ENCODE measurements around the gene SP3.

Gene SP3

DNA sequence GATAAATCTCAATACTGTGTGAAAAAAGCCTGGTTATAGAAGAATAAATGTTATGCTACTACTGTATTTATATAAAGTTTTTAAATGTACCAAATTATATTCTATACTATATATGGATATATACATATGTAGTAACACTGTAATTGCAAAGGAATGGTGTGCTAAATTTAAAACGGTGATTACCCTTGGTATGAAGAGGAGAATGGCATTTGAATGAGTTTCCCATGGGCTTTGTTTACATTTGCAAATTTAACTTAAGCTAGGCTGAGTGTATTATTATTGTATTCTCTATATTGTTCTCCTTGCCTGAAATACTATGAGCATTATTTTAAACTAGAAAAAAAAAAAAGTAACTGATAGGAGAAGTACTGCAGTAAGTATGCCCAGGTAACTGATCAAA lies 4.7 kb upstream of the SP3 start:
- Mint-ChIP-seq H3K4me3 (no peak overlapping the region), H3K27ac (no peak overlapping the region), H3K9me3 (no peaks in the 10 kb centered on the region), H3K27me3 (peaks cover 3% of the 10 kb centered on the region), H3K4me1 (ENCODE audit: low read depth) (peaks cover 34% of the 10 kb centered on the region), H3K36me3 (ENCODE audit: low read depth) (peaks cover 16% of the 10 kb centered on the region)
- intact Hi-C loops (cut with micrococcal nuclease), result loop anchor here (10.0 kb wide), 1 partner anchor 375 kb away; no protein-coding TSS in a partner anchor

DNA sequence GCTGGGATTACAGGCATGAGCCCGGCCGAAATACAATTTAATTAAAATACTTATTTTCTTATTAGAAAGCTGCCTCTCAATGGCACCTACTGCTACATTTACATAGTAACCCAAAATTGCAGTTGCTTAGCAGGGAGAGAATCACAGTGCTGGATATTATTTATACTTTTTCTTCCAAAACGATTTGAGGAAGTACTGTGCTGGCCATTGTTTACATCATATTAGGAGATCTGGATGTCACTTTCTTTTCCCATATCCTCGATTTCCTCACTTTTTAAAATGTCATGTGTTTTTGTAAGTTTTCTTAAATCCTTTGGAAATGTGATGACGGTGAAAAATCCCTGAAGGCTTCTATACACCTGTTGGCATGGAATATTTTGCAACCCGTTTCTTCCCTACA lies 3.4 kb upstream of the SP3 start:
- peaks cover 22% of the 10 kb centered on the region for H3K36me3 Mint-ChIP-seq (ENCODE audit: low read depth)
- peaks cover 3% of the 10 kb centered on the region for H3K27me3 Mint-ChIP-seq

DNA sequence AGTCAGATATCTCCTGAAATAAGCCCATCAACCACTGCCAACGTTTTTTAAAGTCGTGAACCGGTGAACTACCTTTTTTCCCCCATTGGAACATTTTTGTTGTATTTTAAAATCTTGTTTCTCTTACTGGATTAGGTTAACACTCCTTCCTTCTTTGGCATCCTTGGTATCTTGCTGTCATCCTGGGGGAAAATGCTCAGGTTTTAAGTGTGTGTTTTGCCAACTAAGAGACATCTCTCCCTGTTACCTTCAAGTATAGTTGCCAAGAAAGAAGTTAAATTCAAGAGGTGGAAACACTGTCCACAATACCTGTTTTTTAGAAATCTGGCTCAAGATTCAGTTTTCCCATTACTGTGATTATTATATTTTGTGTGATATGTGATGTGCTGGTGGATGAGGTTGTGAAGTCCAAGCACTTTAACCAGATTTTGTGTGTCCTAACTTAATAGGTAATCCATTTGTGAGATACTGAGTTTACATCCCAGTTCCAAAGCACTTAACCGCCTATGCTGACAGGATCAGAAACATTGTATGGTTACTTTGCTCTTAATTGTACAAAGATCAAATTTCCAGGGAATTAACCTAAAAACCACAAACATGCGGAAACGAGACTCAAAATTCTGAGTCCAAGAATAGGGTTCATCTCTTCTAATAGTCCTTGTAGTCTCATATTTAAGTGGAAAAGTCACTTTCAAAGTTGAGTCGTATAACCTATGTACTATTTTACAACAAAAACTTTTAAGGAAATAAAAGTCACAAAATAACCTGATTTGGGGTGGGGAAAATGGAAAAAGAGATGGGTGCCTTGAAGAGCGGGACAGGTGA lies 1.3 kb upstream of the SP3 start:
- peaks cover 1% of the 10 kb centered on the region for H3K27me3 Mint-ChIP-seq
- H3K36me3 Mint-ChIP-seq (ENCODE audit: low read depth), result peaks cover 40% of the 10 kb centered on the region
- H3K9me3 Mint-ChIP-seq, result no peaks in the 10 kb centered on the region
- peaks cover 45% of the 10 kb centered on the region for H3K4me1 Mint-ChIP-seq (ENCODE audit: low read depth)
- peak overlapping the region; percentile 100 for H3K27ac Mint-ChIP-seq
- intact Hi-C loops (cut with micrococcal nuclease), result loop anchor here (10.0 kb wide), 1 partner anchor 378 kb away; no protein-coding TSS in a partner anchor
- H3K4me3 Mint-ChIP-seq, result peak overlapping the region; percentile 96

More for the DNA sequence above, 3.4 kb upstream of the SP3 start:
- no peaks in the 10 kb centered on the region for H3K9me3 Mint-ChIP-seq
- no peak overlapping the region for H3K4me3 Mint-ChIP-seq
- no peak overlapping the region for H3K27ac Mint-ChIP-seq
- H3K4me1 Mint-ChIP-seq (ENCODE audit: low read depth), result peaks cover 34% of the 10 kb centered on the region
- intact Hi-C loops (cut with micrococcal nuclease), result loop anchor here (10.0 kb wide), 1 partner anchor 376 kb away; no protein-coding TSS in a partner anchor

DNA sequence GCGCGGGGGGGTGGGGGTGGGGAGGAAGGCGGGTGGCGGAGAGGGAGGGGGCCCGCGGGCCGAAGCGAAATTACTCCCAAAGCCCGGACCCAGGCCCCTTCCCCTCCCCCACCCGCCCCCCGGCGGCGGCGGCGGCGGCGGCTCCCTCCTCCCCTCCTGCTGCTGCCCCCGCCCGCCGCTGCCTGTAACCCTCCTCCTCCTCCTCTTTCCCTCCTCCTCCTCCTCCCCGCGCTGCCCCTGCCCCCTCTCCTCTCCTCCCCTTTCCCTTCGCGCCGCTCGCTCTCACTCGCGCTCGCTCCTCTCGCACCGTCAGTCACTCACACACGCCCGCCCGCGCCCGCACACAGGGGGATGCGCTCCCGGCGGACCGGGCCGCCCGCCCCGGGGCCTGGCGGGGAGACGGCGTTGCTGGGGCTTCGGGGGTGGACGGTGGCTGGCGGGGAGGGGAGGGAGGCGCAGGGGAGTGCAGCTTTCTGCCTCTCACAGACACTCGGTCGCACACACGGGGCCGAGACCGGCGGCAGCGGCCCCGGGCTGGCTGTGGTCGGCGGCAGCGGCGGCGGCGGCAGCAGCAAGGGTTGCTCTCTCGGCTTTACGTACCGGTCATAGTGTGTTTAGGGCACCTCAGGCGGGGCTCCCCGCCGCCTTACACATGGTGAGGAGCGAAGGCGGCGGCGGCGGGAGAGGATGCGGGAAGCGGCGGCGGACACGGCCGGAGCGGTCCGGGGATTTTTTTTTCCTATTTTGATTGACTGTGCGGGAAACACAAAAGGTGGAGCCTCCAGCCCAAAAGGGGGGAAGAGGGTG lies 405 bp downstream of the SP3 start:
- Mint-ChIP-seq H3K36me3 (ENCODE audit: low read depth) (peaks cover 48% of the 10 kb centered on the region), H3K4me1 (ENCODE audit: low read depth) (peaks cover 48% of the 10 kb centered on the region), H3K9me3 (no peaks in the 10 kb centered on the region), H3K4me3 (peak overlapping the region; percentile 96), H3K27ac (peak overlapping the region; percentile 100), H3K27me3 (no peaks in the 10 kb centered on the region)
- intact Hi-C loops (cut with micrococcal nuclease), result loop anchor here (5.0 to 10.0 kb wide), 2 partner anchors 33 to 380 kb away; no protein-coding TSS in a partner anchor

DNA sequence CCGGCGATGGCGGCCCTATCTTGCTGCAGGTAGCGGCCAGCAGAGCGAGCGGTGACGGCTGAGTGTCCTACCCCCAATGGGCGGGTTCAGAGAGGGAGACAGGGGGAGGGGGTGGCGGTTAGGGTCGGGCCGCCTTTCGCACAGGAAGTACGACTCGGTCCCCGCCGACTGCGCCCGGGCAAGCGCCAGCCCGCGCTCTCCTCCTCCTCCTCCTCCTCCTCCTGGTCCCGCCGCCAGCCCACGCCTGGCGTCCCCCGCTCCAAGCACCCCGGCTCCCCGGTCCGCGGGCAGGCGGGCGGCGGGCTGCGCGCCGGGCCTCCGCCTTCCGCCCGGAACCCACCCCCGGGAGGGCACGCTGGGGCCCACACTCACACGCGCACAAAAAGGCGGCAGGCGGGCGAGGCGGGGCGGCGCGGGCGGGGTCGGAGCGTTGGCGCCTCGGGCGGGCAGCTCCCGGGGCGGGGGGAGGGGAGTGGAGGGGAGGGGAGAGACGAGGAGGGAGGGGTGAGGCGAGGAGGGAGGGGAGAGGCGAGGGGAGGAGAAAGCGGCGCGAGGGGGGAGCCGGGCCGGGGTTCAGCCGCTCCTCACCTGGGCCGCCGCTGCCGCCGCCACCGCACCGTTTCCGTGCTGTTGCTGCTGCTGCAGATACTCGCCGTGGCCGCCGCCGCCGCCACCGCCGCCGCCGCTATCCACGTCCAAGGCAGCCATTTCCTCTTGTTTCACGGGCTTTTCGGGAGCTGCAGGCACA lies 1.2 kb downstream of the SP3 start:
- H3K4me3 Mint-ChIP-seq, result peak overlapping the region; percentile 87
- peaks cover 56% of the 10 kb centered on the region for H3K36me3 Mint-ChIP-seq (ENCODE audit: low read depth)
- intact Hi-C loops (cut with micrococcal nuclease), result loop anchor here (2.0 to 10.0 kb wide), 3 partner anchors 33 to 381 kb away; no protein-coding TSS in a partner anchor
- H3K27ac Mint-ChIP-seq, result peak overlapping the region; percentile 100
- no peaks in the 10 kb centered on the region for H3K9me3 Mint-ChIP-seq
- H3K4me1 Mint-ChIP-seq (ENCODE audit: low read depth), result peaks cover 52% of the 10 kb centered on the region
- no peaks in the 10 kb centered on the region for H3K27me3 Mint-ChIP-seq

DNA sequence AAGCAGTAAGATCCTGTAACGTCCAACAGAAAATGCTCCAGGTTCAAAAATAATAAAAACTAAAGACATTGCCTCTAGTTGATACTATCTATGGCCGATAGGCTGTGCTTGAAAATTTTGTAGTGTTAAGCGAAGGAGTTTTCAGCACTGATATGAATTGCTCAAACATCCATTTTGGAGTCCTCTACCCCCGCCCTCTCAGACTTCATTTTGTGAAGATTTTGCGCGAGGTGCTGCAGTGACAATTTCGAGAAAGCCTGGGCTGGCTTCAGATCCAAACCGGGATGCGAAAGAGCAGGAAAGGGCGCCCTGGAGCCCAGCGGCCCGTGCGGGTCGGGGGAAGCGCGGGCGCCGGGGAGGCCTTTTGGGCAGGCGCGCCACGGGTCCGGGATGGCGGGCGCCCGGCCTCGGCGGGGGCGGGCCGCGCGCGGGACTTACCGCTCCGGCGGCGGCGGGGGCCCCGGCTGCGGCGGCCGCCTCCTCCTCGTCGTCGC lies 1.8 kb downstream of the SP3 start:
- Mint-ChIP-seq H3K27me3 (no peaks in the 10 kb centered on the region), H3K4me1 (ENCODE audit: low read depth) (peaks cover 50% of the 10 kb centered on the region), H3K9me3 (no peaks in the 10 kb centered on the region), H3K36me3 (ENCODE audit: low read depth) (peaks cover 62% of the 10 kb centered on the region), H3K4me3 (peak overlapping the region; percentile 87), H3K27ac (peak overlapping the region; percentile 100)
- intact Hi-C loops (cut with micrococcal nuclease), result loop anchor here (2.0 to 10.0 kb wide), 3 partner anchors 34 to 381 kb away; no protein-coding TSS in a partner anchor

DNA sequence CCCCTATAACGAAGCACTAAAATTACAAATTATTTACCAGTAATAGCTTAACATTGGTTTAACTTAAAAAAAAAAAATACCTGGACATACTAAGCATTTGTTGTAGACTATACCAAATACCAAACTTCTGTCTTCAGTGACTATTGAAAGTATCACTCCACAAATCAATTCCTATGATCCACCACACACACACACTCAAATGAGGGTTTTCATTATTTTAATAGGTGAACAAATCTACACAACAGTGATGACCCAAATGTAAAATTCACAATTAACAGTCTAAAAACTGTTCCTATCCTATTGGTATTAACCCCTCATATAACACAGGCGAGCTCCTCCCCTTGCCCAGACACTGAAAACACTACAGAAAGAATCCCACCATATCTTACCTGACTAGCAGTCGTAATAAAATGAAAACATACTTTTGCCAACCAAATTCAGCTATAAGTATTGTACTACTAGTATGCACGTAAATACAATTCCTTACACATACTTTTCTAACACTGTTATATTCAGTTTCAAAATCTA lies 2.5 kb downstream of the SP3 start:
- peak overlapping the region; percentile 100 for H3K27ac Mint-ChIP-seq
- H3K9me3 Mint-ChIP-seq, result no peaks in the 10 kb centered on the region
- peaks cover 52% of the 10 kb centered on the region for H3K4me1 Mint-ChIP-seq (ENCODE audit: low read depth)
- H3K4me3 Mint-ChIP-seq, result peak overlapping the region; percentile 87
- peaks cover 65% of the 10 kb centered on the region for H3K36me3 Mint-ChIP-seq (ENCODE audit: low read depth)
- no peaks in the 10 kb centered on the region for H3K27me3 Mint-ChIP-seq
- intact Hi-C loops (cut with micrococcal nuclease), result loop anchor here (2.0 to 10.0 kb wide), 3 partner anchors 35 to 382 kb away; no protein-coding TSS in a partner anchor

DNA sequence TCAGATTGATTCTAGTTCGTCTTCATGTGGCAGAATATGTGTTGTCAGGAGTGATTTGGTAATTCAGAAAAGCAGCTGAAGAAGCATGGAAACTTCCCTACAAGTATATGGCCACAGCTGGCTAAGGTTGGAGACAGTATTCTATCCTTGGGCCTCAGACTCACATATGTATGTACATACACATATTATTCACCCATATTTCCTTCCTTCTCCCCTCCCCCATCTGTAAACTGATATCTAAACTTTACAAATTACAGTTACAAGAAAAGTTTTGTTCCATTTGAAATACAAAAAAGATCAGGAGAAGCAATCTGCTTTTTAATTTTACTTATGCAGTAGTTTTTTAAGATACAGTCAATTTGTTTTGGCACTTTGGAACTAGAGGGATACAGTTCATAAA lies 3.1 kb downstream of the SP3 start:
- Mint-ChIP-seq H3K4me1 (ENCODE audit: low read depth) (peaks cover 57% of the 10 kb centered on the region), H3K9me3 (no peaks in the 10 kb centered on the region), H3K27ac (peak overlapping the region; percentile 100), H3K4me3 (peak overlapping the region; percentile 87), H3K36me3 (ENCODE audit: low read depth) (peaks cover 64% of the 10 kb centered on the region), H3K27me3 (no peaks in the 10 kb centered on the region)
- intact Hi-C loops (cut with micrococcal nuclease), result loop anchor here (2.0 to 10.0 kb wide), 3 partner anchors 35 to 383 kb away; no protein-coding TSS in a partner anchor

DNA sequence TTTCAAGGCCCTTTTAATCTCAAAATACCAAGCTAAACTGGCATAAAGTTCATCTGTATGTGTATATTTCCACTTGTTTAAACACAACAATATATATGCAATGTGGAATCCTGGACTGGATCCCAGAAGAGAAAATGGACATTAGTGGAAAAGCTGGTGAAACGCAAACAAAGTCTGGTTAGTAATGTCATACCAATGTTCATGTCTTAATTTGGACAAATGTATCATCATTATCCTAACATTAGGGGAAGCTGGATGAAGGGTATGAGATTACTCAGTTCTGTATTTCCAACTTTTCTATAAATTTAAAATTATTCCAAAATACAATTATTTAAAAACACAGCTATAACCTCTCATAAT lies 3.8 kb downstream of the SP3 start:
- Mint-ChIP-seq H3K9me3 (no peaks in the 10 kb centered on the region), H3K4me3 (no peak overlapping the region), H3K27ac (no peak overlapping the region), H3K36me3 (ENCODE audit: low read depth) (peaks cover 62% of the 10 kb centered on the region), H3K27me3 (no peaks in the 10 kb centered on the region), H3K4me1 (ENCODE audit: low read depth) (peaks cover 57% of the 10 kb centered on the region)
- intact Hi-C loops (cut with micrococcal nuclease), result loop anchor here (5.0 to 10.0 kb wide), 2 partner anchors 36 to 383 kb away; no protein-coding TSS in a partner anchor

DNA sequence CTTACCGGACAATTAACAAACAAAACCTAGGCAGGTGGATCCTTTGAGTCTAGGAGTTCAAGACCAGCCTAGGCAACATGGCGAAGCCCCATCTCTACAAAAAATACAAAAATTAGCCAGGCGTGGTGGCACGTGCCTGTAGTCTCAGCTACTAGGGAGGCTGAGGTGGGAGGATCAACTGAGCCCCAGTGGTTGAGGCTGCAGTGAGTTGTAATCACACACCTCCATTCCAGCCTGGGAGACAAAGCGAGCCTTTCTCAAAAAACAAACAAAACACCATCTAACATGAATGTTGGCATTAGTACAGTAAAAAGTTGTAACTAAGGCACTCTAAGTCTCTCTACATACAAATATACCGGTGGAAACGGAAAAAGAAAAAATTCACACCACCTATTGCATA lies 5.3 kb downstream of the SP3 start:
- no peaks in the 10 kb centered on the region for H3K9me3 Mint-ChIP-seq
- intact Hi-C loops (cut with micrococcal nuclease), result loop anchor here (5.0 to 10.0 kb wide), 3 partner anchors 37 to 385 kb away; no protein-coding TSS in a partner anchor
- no peaks in the 10 kb centered on the region for H3K27me3 Mint-ChIP-seq
- peaks cover 66% of the 10 kb centered on the region for H3K36me3 Mint-ChIP-seq (ENCODE audit: low read depth)
- H3K4me3 Mint-ChIP-seq, result no peak overlapping the region
- H3K27ac Mint-ChIP-seq, result peak overlapping the region; percentile 39
- peaks cover 63% of the 10 kb centered on the region for H3K4me1 Mint-ChIP-seq (ENCODE audit: low read depth)

DNA sequence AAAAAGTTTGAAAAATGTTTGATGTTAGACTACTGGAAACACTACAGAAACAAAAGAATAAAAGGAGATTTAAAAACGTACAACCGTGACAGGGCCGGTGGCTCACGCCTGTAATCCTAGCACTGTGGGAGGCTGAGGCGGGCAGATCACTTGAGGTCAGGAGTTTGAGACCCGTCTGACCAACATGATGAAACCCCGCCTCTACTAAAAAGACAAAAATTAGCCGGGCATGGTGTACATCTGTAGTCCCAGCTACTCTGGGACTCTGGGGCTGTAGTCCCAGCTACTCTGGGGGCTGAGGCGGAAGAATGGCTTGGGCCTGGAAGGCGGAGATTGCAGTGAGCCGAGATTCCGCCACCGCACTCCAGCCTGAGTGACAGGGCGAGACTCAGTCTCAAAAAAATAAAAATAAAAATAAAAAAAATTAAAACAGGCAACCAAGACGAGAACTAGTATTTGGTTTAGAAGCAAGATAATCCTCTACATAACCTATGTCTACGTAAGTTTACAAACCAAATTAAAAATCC lies 5.8 kb downstream of the SP3 start:
- H3K4me1 Mint-ChIP-seq (ENCODE audit: low read depth), result peaks cover 67% of the 10 kb centered on the region
- H3K4me3 Mint-ChIP-seq, result peak overlapping the region; percentile 0
- no peaks in the 10 kb centered on the region for H3K9me3 Mint-ChIP-seq
- H3K27ac Mint-ChIP-seq, result peak overlapping the region; percentile 39
- intact Hi-C loops (cut with micrococcal nuclease), result loop anchor here (10.0 kb wide), 1 partner anchor 55 kb away; no protein-coding TSS in a partner anchor
- H3K27me3 Mint-ChIP-seq, result no peaks in the 10 kb centered on the region
- peaks cover 66% of the 10 kb centered on the region for H3K36me3 Mint-ChIP-seq (ENCODE audit: low read depth)

DNA sequence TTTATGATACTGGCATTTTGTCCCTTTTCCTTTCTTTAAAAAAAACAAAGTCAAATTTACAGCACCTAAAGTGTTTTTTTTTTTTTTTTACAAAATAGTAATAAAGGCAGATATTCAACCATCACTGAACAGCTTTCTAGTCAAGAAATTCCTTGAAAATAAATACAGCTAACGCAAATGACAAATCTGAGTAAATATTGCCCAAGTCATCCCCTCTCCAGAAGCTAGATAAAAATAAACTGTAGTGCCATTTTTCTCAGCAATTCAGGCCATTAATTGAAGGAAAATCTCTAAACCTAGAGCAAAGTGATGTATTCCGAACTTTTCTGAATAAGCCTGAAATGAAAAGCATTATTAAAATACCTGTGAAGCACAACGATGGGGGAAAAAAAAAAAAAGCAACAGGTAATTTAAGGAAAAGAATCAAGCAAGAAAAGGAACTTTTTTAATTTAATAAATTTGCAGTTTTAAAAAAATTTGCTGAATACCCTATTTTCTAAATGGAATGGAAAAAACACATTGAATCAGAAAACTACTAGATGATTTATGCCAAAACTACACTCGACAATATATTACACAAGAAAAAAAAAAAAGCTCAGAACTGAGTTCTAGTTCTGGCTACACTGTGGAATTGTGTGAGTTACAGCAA lies 6.9 kb downstream of the SP3 start:
- no peaks in the 10 kb centered on the region for H3K27me3 Mint-ChIP-seq
- no peak overlapping the region for H3K27ac Mint-ChIP-seq
- no peaks in the 10 kb centered on the region for H3K9me3 Mint-ChIP-seq
- peaks cover 75% of the 10 kb centered on the region for H3K4me1 Mint-ChIP-seq (ENCODE audit: low read depth)
- intact Hi-C loops (cut with micrococcal nuclease), result loop anchor here (10.0 kb wide), 1 partner anchor 54 kb away; no protein-coding TSS in a partner anchor
- no peak overlapping the region for H3K4me3 Mint-ChIP-seq
- peaks cover 73% of the 10 kb centered on the region for H3K36me3 Mint-ChIP-seq (ENCODE audit: low read depth)
